T-helper 2 cell treated with Interferon-gamma antibody and Interleukin-4, amounts not matched to agents 5 μg/mL and 100 μg/mL, for 36 hours (primary cell): ENCODE results near the gene FOXK2.
"Not testable (repeated sequence)": the region's sequence is repeated elsewhere in the genome, so short reads cannot be mapped to it uniquely, and the experiment has no call there.

ENCODE experiments used
- DNase-seq: peaks from one replicate; pipeline ENCODE4 v3.0.0; 2021; ENCODE audit warnings: low spot score
- H3K27ac Mint-ChIP-seq: one replicate; pipeline ENCODE4 v1.8.0; 2021; ENCODE audit warnings: mild to moderate bottlenecking, mixed read lengths
- H3K27me3 Mint-ChIP-seq: one replicate; pipeline ENCODE4 v1.8.0; 2021; ENCODE audit warnings: low read depth, mixed read lengths
- H3K36me3 Mint-ChIP-seq: one replicate; pipeline ENCODE4 v1.8.0; 2021; ENCODE audit warnings: low read depth, mixed read lengths
- H3K4me1 Mint-ChIP-seq: one replicate; pipeline ENCODE4 v1.8.0; 2021; ENCODE audit warnings: low read depth, mixed read lengths
- H3K4me3 Mint-ChIP-seq: one replicate; pipeline ENCODE4 v1.8.0; 2022; ENCODE audit warnings: mild to moderate bottlenecking, moderate library complexity, mixed read lengths
- H3K9me3 Mint-ChIP-seq: one replicate; pipeline ENCODE4 v1.8.0; 2021; ENCODE audit warnings: mixed read lengths

The FOXK2 gene

DNA sequence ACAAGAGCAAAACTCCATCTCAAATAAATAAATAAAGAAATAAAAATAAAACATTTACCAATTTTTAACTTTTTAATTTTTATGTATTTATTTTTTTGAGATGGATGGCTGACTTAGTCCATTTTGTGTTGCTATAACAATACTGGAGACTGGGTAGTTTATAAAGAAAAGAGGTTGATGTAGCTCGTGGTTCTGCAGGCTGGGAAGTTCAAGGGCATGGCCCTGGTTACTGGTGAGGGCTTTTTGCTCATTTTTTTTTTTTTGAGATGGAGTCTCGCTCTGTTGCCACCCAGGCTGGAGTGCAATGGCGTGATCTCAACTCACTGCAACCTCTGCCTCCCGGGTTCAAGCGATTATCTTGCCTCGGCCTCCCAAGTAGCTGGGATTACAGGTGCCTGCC lies 14.2 kb upstream of the FOXK2 start:
- H3K36me3 Mint-ChIP-seq = no peaks in the 10 kb centered on the region
- no peak overlapping the region for H3K4me3 Mint-ChIP-seq
- peaks cover 4% of the 10 kb centered on the region for H3K4me1 Mint-ChIP-seq
- no peaks in the 10 kb centered on the region for H3K27me3 Mint-ChIP-seq
- H3K27ac Mint-ChIP-seq = no peak overlapping the region
- no peak for DNase-seq
- no peaks in the 10 kb centered on the region for H3K9me3 Mint-ChIP-seq

DNA sequence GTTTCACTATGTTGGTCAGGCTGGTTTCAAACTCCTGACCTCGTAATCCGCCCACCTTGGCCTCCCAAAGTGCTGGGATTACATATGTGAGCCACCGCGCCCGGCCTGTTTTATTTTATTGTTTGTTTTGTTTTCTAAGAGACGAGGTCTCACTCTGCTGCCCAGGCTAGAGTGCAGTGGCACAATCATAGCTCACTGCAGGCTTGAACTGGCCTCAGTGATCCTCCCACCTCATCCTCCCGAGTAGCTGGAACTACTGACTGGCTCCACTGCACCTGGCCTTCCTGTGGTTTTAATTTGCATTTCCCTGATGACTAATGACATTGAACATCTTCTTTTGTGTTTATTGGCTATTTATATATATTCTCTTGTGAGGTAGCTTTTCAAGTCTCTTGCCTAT lies 13.1 kb upstream of the FOXK2 start:
- not testable (repeated sequence) for H3K9me3 Mint-ChIP-seq, H3K36me3 Mint-ChIP-seq, H3K27ac Mint-ChIP-seq, H3K4me3 Mint-ChIP-seq, H3K4me1 Mint-ChIP-seq, H3K27me3 Mint-ChIP-seq
- peak; percentile 64 for DNase-seq

DNA sequence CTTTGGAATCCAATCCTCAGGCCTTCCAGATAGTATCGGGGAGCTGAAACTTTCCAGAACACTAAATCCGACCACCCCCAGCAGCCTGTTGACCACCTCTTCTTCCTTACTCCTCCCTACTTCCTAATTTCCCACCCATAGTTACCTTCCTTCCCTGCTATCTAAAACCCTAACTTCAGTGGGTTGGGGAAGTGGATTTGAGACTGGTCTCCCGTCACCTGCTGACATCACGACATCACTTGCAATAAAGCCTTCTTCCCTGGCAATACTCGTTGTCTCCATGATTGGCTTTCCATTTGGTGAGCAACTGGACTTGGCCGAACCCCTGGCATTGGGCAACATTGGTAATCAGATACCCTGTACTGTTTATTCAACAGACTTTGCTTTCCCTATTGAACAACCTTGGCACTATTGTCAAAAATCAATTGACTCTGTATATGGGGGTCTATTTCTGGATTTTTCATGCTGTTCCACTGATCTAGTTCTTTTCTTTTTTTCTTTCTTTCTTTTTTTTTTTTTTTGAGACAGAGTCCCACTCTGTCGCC lies 11.8 kb upstream of the FOXK2 start:
- H3K4me3 Mint-ChIP-seq = no peak overlapping the region
- no peak for DNase-seq
- H3K9me3 Mint-ChIP-seq = no peaks in the 10 kb centered on the region
- peaks cover 4% of the 10 kb centered on the region for H3K4me1 Mint-ChIP-seq
- no peaks in the 10 kb centered on the region for H3K36me3 Mint-ChIP-seq
- no peak overlapping the region for H3K27ac Mint-ChIP-seq
- H3K27me3 Mint-ChIP-seq = no peaks in the 10 kb centered on the region

DNA sequence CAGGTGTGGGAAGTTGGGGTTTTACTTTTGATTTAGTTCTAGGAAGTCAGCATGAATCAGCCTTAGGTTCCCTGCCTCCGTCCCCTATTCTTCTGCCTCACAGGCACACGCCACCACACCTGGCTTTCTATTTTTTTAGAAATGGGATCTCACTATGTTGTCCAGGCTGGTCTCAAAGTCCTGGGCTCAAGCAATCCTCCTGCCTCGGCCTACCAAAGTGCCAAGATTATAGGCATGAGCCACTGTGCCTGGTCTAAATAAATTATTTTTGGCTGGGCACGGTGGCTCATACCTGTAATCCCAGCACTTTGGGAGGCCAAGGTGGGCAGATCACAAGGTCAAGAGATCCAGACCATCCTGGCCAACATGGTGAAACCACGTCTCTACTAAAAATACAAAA lies 7.9 kb upstream of the FOXK2 start:
- H3K4me3 Mint-ChIP-seq, H3K27ac Mint-ChIP-seq, DNase-seq, H3K4me1 Mint-ChIP-seq, H3K9me3 Mint-ChIP-seq, H3K36me3 Mint-ChIP-seq, H3K27me3 Mint-ChIP-seq: not testable (repeated sequence)

DNA sequence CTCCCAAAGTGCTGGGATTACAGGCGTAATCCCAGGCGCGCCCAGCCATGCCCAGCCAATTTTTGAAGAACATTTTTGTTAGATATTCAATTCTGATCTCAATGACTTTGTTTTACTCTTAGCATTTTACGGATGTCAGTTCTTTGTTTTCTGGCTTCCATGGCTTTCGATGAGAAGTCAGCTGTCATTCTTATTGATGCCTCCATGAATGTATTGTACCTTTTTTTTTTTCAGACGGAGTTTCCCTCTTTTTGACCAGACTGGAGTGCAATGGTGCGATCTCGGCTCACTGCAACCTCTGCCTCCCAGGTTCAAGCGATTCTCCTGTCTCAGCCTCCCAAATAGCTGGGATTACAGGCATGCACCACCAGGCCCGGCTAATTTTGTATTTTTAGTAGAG lies 5.7 kb upstream of the FOXK2 start:
- H3K36me3 Mint-ChIP-seq, H3K4me3 Mint-ChIP-seq, H3K4me1 Mint-ChIP-seq, H3K27me3 Mint-ChIP-seq, DNase-seq, H3K27ac Mint-ChIP-seq, H3K9me3 Mint-ChIP-seq: not testable (repeated sequence)

DNA sequence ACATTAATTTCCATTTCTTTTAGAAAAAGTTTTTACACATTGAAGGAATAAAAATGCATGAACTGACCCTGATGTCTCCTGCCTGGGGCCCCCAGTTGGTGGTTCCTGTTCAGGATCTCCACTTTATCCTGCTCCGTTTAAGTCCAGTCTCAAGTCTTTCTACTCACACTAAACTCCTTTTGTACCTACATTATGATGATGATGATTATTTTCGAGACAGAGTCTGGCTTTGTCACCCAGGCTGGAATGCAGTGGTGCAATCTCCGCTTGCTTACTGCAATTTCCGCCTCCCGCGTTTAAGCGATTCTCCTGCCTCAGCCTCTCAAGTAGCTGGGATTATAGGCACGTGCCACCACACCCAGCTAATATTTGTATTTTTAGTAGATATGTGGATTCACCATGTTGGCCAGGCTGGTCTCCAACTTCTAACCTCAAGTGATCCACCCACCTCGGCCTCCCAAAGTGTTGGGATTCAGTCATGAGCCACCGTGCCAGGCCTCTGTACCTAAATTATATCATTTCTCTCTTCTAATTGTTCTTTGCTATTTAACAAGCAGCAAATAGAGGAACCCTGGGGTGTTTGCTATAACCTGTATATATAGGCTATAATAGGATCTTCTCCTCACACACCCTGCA lies 2.2 kb upstream of the FOXK2 start:
- peaks cover 12% of the 10 kb centered on the region for H3K4me1 Mint-ChIP-seq
- peaks cover 6% of the 10 kb centered on the region for H3K36me3 Mint-ChIP-seq
- H3K9me3 Mint-ChIP-seq = no peaks in the 10 kb centered on the region
- H3K27me3 Mint-ChIP-seq = no peaks in the 10 kb centered on the region
- no peak for DNase-seq
- no peak overlapping the region for H3K4me3 Mint-ChIP-seq
- H3K27ac Mint-ChIP-seq = no peak overlapping the region

DNA sequence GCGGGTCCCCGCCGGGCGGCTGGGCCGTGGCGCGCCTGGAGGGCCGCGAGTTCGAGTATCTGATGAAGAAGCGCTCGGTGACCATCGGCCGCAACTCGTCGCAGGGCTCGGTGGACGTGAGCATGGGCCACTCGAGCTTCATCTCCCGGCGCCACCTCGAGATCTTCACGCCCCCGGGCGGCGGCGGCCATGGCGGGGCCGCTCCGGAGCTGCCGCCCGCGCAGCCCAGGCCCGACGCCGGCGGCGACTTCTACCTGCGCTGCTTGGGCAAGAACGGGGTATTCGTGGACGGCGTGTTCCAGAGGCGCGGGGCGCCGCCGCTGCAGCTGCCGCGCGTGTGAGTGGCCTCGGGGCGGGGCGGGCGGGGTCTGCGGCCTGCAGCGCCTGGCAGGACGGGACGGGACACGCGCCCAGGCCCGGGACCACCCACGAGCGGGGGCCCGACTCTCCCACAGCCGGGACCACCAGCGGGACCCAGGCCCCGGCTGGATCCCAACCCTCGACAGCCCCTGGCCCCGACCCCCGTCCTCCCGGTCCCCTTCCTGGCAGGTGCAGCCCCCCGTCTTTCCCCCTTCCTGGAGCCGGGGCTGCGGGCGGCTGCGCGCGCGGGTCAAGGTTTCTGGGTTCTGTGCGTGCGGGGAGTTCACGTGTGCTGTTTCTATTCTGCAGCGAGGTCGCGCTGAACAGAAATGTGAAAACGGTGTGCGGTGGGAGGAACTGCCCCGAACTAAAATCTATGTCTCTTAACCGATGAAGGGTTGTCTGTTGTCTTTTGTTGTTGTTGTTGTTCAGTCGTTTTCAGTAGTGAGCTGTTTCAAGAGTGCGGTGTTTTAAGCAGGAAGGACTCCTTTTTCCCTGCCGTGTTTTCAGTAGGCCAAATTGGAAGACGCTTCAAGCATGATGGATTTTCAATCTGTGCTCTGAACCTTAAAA lies 705 bp downstream of the FOXK2 start:
- Mint-ChIP-seq H3K36me3 (peaks cover 12% of the 10 kb centered on the region), H3K27ac (peak overlapping the region; percentile 90), H3K27me3 (no peaks in the 10 kb centered on the region), H3K9me3 (no peaks in the 10 kb centered on the region), H3K4me3 (peak overlapping the region; percentile 92), H3K4me1 (peaks cover 25% of the 10 kb centered on the region)
- DNase-seq = peak; percentile 36

DNA sequence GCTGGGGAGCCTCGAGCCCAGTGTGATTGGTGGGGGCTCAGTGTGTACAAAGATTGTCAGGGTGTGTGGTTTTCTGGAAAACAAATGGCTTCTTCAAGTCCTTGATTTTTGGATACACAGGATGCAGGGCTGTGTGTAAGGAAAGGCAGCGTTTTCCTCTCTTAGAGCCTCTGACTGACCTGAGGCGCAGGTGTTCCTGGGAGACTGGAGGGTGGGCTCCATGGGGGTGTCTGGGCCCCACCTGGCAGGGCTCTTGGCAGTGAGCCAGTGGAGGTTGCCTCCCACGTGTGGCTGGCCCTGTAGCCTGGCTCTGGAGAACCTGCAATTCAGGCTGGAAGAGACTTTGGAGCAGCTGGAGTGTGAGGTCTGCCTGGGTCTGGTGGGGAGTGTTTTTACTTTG lies 5.0 kb downstream of the FOXK2 start:
- peaks cover 41% of the 10 kb centered on the region for H3K4me1 Mint-ChIP-seq
- no peak overlapping the region for H3K4me3 Mint-ChIP-seq
- no peak for DNase-seq
- H3K36me3 Mint-ChIP-seq = peaks cover 15% of the 10 kb centered on the region
- no peaks in the 10 kb centered on the region for H3K27me3 Mint-ChIP-seq
- H3K9me3 Mint-ChIP-seq = no peaks in the 10 kb centered on the region
- H3K27ac Mint-ChIP-seq = peak overlapping the region; percentile 65

DNA sequence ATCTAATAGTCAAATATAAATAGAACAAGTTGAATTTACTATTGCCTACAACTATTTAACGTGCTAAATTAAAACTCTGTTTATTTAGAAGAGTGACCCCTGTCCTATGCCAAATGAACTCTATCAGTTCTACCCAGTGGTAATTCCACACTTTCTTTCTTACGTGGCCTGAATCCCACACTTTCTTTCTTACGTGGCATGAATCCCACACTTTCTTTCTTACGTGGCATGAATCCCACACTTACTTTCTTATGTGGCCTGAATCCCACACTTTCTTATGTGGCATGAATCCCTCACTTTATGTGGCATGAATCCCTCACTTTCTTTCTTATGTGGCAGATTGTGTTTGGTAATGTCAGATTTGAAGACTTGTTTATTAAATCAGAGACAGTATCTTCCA lies 6.2 kb downstream of the FOXK2 start:
- DNase-seq = no peak
- Mint-ChIP-seq H3K27me3 (no peaks in the 10 kb centered on the region), H3K4me3 (no peak overlapping the region), H3K4me1 (peaks cover 45% of the 10 kb centered on the region), H3K36me3 (peaks cover 12% of the 10 kb centered on the region), H3K27ac (peak overlapping the region; percentile 32), H3K9me3 (no peaks in the 10 kb centered on the region)

DNA sequence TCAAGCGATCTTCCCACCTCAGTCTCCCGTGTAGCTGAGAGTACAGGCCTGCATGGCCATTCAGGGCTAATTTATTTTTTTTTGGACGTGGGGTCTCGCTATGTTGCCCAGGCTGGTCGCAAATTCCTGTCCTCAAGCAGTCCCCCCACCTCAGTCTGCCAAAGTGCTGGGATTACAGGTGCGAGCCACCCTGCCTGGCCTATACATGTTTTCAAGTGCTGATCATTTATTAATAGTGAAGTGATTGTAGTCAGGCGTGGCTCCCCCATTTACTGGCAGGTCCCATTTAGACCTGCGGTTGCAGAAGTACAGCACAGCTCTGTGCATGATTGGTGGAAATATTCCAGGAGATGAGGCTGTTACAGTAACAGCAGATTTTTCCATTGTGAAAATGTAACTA lies 8.4 kb downstream of the FOXK2 start:
- DNase-seq = no peak
- Mint-ChIP-seq H3K27ac (no peak overlapping the region), H3K4me1 (peaks cover 44% of the 10 kb centered on the region), H3K27me3 (no peaks in the 10 kb centered on the region), H3K9me3 (no peaks in the 10 kb centered on the region), H3K4me3 (no peak overlapping the region), H3K36me3 (peaks cover 10% of the 10 kb centered on the region)

DNA sequence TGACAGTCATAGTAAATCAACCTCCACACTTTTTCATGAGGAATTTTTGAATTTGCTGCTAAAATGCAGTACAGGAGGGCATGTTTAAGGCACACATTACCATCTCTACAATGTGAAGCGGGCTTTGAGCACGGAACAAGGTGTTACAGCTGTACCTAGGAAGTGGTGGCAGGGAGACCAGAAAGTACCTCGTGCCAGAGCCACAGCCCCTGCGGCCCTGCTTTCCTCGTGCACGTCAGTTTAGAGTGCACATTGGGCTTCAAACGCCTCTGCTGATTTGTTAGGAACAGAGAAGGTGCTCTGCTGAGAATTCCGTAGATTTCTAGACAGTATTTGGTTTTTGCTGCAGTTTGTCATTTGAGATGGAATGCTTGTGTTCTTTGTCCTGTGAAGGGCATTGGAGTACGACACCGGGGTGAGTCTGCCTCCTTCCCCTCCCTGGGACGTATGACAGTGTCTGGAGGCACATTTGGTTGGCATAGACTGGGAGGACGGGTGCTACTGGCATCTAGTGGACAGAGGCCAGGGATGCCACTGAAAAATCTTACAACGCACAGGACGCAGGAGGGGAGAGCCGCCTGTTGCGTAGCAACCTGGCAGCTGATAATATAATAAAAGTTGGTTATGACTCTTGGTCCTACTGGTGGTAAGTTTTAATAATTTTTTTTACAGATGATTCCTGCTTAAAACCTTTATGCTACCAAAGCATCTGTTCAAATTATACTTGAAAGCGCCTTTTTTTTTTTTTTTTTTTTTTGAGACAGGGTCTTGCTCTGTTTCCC lies 9.1 kb downstream of the FOXK2 start:
- Mint-ChIP-seq H3K9me3 (no peaks in the 10 kb centered on the region), H3K4me3 (no peak overlapping the region), H3K4me1 (peaks cover 44% of the 10 kb centered on the region)

DNA sequence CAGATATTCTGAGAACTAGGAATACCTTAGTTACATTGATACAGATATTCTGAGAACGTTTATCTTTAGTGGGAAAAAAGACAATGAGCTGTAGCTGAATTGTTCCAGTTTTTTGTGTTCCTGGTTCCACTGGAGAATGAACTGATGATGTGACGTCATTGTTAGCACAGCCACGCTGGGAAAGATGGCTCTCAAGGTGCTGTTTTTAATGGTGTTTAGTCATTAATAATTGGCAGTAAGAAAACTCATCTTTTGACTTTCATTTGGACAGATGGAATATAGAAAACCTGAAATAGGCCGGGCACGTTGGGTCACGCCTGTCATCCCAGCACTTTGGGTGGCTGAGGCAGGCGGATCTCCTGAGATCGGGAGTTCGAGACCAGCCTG lies 10.4 kb downstream of the FOXK2 start:
- H3K27me3 Mint-ChIP-seq = no peaks in the 10 kb centered on the region
- H3K27ac Mint-ChIP-seq = peak overlapping the region; percentile 21
- no peak for DNase-seq

More for the DNA sequence above, 9.1 kb downstream of the FOXK2 start:
- peak overlapping the region; percentile 11 for H3K27ac Mint-ChIP-seq
- no peak for DNase-seq
- H3K36me3 Mint-ChIP-seq = peaks cover 7% of the 10 kb centered on the region
- no peaks in the 10 kb centered on the region for H3K27me3 Mint-ChIP-seq

DNA sequence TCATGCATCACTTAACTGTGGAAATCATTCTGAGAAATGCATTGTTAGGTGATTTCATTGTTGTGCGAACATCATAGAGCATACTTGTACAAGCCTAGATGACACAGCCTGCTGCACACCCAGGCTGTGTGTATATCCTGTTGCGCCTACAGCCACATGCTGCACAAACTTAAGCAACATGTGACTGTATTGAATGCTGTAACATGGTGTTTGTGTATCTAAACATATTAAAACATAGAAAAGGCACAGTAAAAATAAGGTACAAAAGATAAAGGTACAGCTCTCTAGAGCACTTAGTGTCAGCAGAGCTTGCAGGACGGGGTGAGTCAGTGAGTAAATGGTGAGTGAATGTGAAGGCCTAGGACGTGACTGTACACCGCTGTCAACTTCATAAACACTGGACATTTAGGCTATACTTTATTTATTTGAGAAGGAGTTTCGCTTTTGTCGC lies 11.9 kb downstream of the FOXK2 start:
- no peaks in the 10 kb centered on the region for H3K27me3 Mint-ChIP-seq
- DNase-seq = no peak
- H3K4me3 Mint-ChIP-seq = no peak overlapping the region
- peak overlapping the region; percentile 60 for H3K27ac Mint-ChIP-seq
- H3K36me3 Mint-ChIP-seq = peaks cover 6% of the 10 kb centered on the region
- no peaks in the 10 kb centered on the region for H3K9me3 Mint-ChIP-seq
- peaks cover 54% of the 10 kb centered on the region for H3K4me1 Mint-ChIP-seq

More for the DNA sequence above, 10.4 kb downstream of the FOXK2 start:
- Mint-ChIP-seq H3K9me3 (no peaks in the 10 kb centered on the region), H3K36me3 (peaks cover 6% of the 10 kb centered on the region), H3K4me1 (peaks cover 45% of the 10 kb centered on the region), H3K4me3 (no peak overlapping the region)

DNA sequence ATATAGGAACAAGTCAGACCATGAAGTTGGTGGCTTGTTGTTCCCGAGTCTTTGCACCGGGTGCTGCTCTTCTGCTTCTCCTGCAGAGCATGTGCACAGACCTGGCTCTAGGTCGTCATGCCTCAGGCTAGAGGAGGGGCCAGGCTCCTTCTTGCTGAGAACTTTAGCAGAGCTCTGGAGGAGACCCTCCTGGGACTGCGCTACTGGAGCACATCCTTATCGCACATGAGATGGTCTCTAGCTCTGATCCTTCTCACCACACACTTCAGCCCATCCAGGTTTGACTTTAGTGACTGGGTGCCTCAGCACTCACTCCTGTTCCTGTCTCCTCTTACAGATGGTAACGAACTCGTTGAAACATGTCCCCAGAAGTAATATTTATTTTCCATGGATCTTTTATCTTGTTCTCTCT lies 14.9 kb downstream of the FOXK2 start:
- H3K27ac Mint-ChIP-seq = peak overlapping the region; percentile 56
- peaks cover 4% of the 10 kb centered on the region for H3K36me3 Mint-ChIP-seq
- peaks cover 47% of the 10 kb centered on the region for H3K4me1 Mint-ChIP-seq
- no peaks in the 10 kb centered on the region for H3K9me3 Mint-ChIP-seq
- no peak for DNase-seq
- no peaks in the 10 kb centered on the region for H3K27me3 Mint-ChIP-seq
- no peak overlapping the region for H3K4me3 Mint-ChIP-seq
